Activated CD4-positive, alpha-beta T cell treated with anti-CD3 and anti-CD28 coated beads, Interleukin-2, Interleukin-6, amounts not matched to agents 100 ng/mL and 50 ng/mL, durations not matched to agents 16 hours and 8 hours (primary cell): ENCODE data around the gene INKA2.
A peak's percentile ranks its signal among the peaks of the same experiment; 100 is the strongest.

Experiments used
- DNase-seq: peaks from one replicate; pipeline ENCODE4 v3.0.0-alpha.2; 2020

The INKA2 gene

GRCh38 chr1:111739194-111739924 lies at the start of gene INKA2:
Gene INKA2, minus strand, starts transcription at chr1:111739395. Its CDS starts 153 bp downstream, at chr1:111739242.
- DNase-seq: peak; percentile 92

GRCh38 chr1:111786669-111787207 lies 47.5 kb upstream of the INKA2 start:
- DNase-seq: no peak

- DNase-seq: no peak
These were observed 45.2 kb upstream of the INKA2 start for GRCh38 chr1:111784273-111784901.

- no peak for DNase-seq
These were observed 40.4 kb upstream of the INKA2 start for GRCh38 chr1:111779546-111779945.

GRCh38 chr1:111778541-111779051 lies 39.4 kb upstream of the INKA2 start:
- DNase-seq: no peak

- DNase-seq: no peak
These were observed 38.9 kb upstream of the INKA2 start for GRCh38 chr1:111778066-111778465.

GRCh38 chr1:111777301-111777700 lies 38.1 kb upstream of the INKA2 start:
- DNase-seq: no peak

- DNase-seq: no peak
These were observed 37.7 kb upstream of the INKA2 start for GRCh38 chr1:111776861-111777260.

- no peak for DNase-seq
These were observed 37.2 kb upstream of the INKA2 start for GRCh38 chr1:111776391-111776790.

GRCh38 chr1:111775966-111776365 lies 36.8 kb upstream of the INKA2 start:
- no peak for DNase-seq

- DNase-seq: no peak
These were observed 31.7 kb upstream of the INKA2 start for GRCh38 chr1:111770916-111771315.

GRCh38 chr1:111769517-111770146 lies 30.4 kb upstream of the INKA2 start:
- DNase-seq: peak; percentile 60

GRCh38 chr1:111768625-111769024 lies 29.4 kb upstream of the INKA2 start:
- DNase-seq: no peak

GRCh38 chr1:111768023-111768422 lies 28.8 kb upstream of the INKA2 start:
- DNase-seq: no peak

- DNase-seq: no peak
These were observed 23.1 kb upstream of the INKA2 start for GRCh38 chr1:111762332-111762731.

- no peak for DNase-seq
These were observed 22.5 kb upstream of the INKA2 start for GRCh38 chr1:111761717-111762116.

- peak; percentile 17 for DNase-seq
These were observed 19.2 kb upstream of the INKA2 start for GRCh38 chr1:111758373-111758772.

- no peak for DNase-seq
These were observed 16.9 kb upstream of the INKA2 start for GRCh38 chr1:111756124-111756513.

GRCh38 chr1:111755331-111756123 lies 16.3 kb upstream of the INKA2 start, which contains the start of gene DDX20:
Gene DDX20, plus strand, starts transcription at chr1:111755901. Its CDS starts 24 bp downstream, at chr1:111755925.
- peak; percentile 94 for DNase-seq

GRCh38 chr1:111754984-111755330 lies 15.8 kb upstream of the INKA2 start:
- DNase-seq: peak; percentile 38

GRCh38 chr1:111751906-111752575 lies 12.8 kb upstream of the INKA2 start:
- DNase-seq: no peak

GRCh38 chr1:111750856-111751255 lies 11.7 kb upstream of the INKA2 start:
- no peak for DNase-seq
